Naive thymus-derived CD4-positive, alpha-beta T cell (primary cell): ENCODE measurements around the gene SLC37A1. TPM values are rescaled to one million over a fixed set of nuclear protein-coding genes. Genes with fewer than 3 reads are reported as not detected.

Source experiments
- ATAC-seq: fragments of 150-1000 bp; cut with Tn5 transposase; 2 replicates; pipeline ENCODE4 v1.10.0; 2021; ENCODE audit warnings: mild to moderate bottlenecking, moderate library complexity
- CTCF ChIA-PET: fragments of 350-600 bp; sonication (Branson Sonifier 250); formaldehyde crosslinking; loops from one replicate; lab custom pipeline; 2021; ENCODE audit warnings: antibody characterized with exemption; lab: Charles Lee
- POLR2A ChIA-PET: fragments of 350-600 bp; sonication (Branson Sonifier 250); formaldehyde crosslinking; loops from one replicate; lab custom pipeline; 2021; ENCODE audit warnings: antibody characterized with exemption, inconsistent platforms; lab: Charles Lee
- DNase-seq, 9 donors: peaks; one replicate each; pipeline versions ENCODE4 v3.0.0 to v3.0.0-alpha.2; 2020 to 2022; ENCODE audit warnings: mixed read lengths in 1 of 9
- H3K27ac ChIP-seq: one replicate; pipeline ENCODE4 v1.7.0; 2013; ENCODE audit warnings: mild to moderate bottlenecking, low read depth, low read length, moderate library complexity
- H3K27me3 ChIP-seq, 2 donors: one replicate each; pipeline ENCODE4 v1.7.0; 2013; ENCODE audit warnings: low read length in 2 of 2, mild to moderate bottlenecking in 2 of 2, moderate library complexity in 2 of 2; ENCODE audit not compliant: control insufficient read depth in 2 of 2, insufficient read depth in 2 of 2
- H3K36me3 ChIP-seq, 3 experiments: 1 replicate in 2 of 3; 2 replicates in 1 of 3; pipeline ENCODE4 v1.7.0; 2013; ENCODE audit warnings: low read length in 3 of 3, mild to moderate bottlenecking in 3 of 3, moderate library complexity in 1 of 3; ENCODE audit not compliant: insufficient read depth in 3 of 3, control insufficient read depth in 2 of 3
- H3K4me1 ChIP-seq, 2 donors: one replicate each; pipeline ENCODE4 v1.7.0; 2013; ENCODE audit warnings: low read length in 2 of 2, mild to moderate bottlenecking in 2 of 2, moderate library complexity in 1 of 2; ENCODE audit not compliant: control insufficient read depth in 2 of 2, insufficient read depth in 2 of 2
- H3K4me3 ChIP-seq: 2 replicates; pipeline ENCODE4 v1.7.0; 2013; ENCODE audit warnings: mild to moderate bottlenecking, low read length
- H3K9me3 ChIP-seq, 3 experiments: 1 replicate in 2 of 3; 2 replicates in 1 of 3; pipeline ENCODE4 v1.7.0; 2013; ENCODE audit warnings: low read length in 3 of 3; ENCODE audit not compliant: control insufficient read depth in 2 of 3
- H3K27ac Mint-ChIP-seq, 9 donors: one replicate each; pipeline ENCODE4 v1.8.0; 2020 to 2022; ENCODE audit warnings: mixed read lengths in 9 of 9, mild to moderate bottlenecking in 8 of 9, moderate library complexity in 5 of 9, inconsistent platforms in 2 of 9
- H3K27me3 Mint-ChIP-seq, 5 donors: one replicate each; pipeline ENCODE4 v1.8.0; 2021 to 2022; ENCODE audit warnings: mixed read lengths in 5 of 5, mild to moderate bottlenecking in 1 of 5
- H3K36me3 Mint-ChIP-seq, 5 donors: one replicate each; pipeline ENCODE4 v1.8.0; 2020 to 2022; ENCODE audit warnings: mixed read lengths in 5 of 5, mild to moderate bottlenecking in 3 of 5, inconsistent platforms in 1 of 5
- H3K4me1 Mint-ChIP-seq, 7 donors: one replicate each; pipeline ENCODE4 v1.8.0; 2020 to 2022; ENCODE audit warnings: mixed read lengths in 7 of 7, mild to moderate bottlenecking in 3 of 7, inconsistent platforms in 1 of 7
- H3K4me3 Mint-ChIP-seq, 10 donors: one replicate each; pipeline ENCODE4 v1.8.0; 2020 to 2022; ENCODE audit warnings: mild to moderate bottlenecking in 10 of 10, mixed read lengths in 10 of 10, moderate library complexity in 6 of 10, inconsistent platforms in 2 of 10
- H3K9me3 Mint-ChIP-seq, 11 donors: one replicate each; pipeline ENCODE4 v1.8.0; 2020 to 2022; ENCODE audit warnings: mixed read lengths in 11 of 11, mild to moderate bottlenecking in 4 of 11, inconsistent platforms in 1 of 11, moderate library complexity in 1 of 11
- intact Hi-C, 2 donors: fragments of 100-400 bp; cut with micrococcal nuclease; formaldehyde crosslinking; loops; one replicate each; pipeline ENCODE4 v1.15.1; 2023
- polyA plus RNA-seq, 2 donors: library from polyadenylated mRNA; unstranded; fragments of 300-500 nt; fragmentation: Illumina TruSeq; gene quantifications; one replicate each; pipeline ENCODE4 v1.2.3, GENCODE V29; 2021
- total RNA-seq, 6 experiments: library from RNA in 5 of 6; stranded (reverse) in 5 of 6; gene quantifications; 1 replicate in 5 of 6; 2 replicates in 1 of 6; pipeline ENCODE4 v1.2.3 and lab custom pipeline; 2021 to 2026

SLC37A1 gene
- total and polyA plus RNA-seq, 7 experiments from 2014 or later, result 4.4 to 23.2 (median 15.8) TPM

- Mint-ChIP-seq H3K27me3 (no peaks in the 10 kb centered on the region), H3K36me3 (peaks cover 4 to 48% (median 18%) of the 10 kb centered on the region in 5 donors), H3K4me3 (no peak overlapping the region), H3K4me1 (peaks cover 0 to 5% (median 0%) of the 10 kb centered on the region in 7 donors), H3K9me3 (no peaks in the 10 kb centered on the region), H3K27ac (peak overlapping the region in 1 of 9 donors; percentile 9)
- Histone ChIP-seq H3K36me3 (peaks cover 4 to 76% (median 5%) of the 10 kb centered on the region in 3 experiments), H3K4me3 (no peak overlapping the region), H3K9me3 (no peaks in the 10 kb centered on the region), H3K27ac (no peak overlapping the region), H3K4me1 (no peaks in the 10 kb centered on the region), H3K27me3 (no peaks in the 10 kb centered on the region)
- DNase-seq, result no peak
- POLR2A ChIA-PET, result no interaction called here
- intact Hi-C loops, result no loop called here
- CTCF ChIA-PET, result no interaction called here
- ATAC-seq, result no peak
Measured at GRCh38 chr21:42561762-42562650, 48.4 kb downstream of the SLC37A1 start.

GRCh38 chr21:42562816-42563215, 49.2 kb downstream of the SLC37A1 start:
- no peaks in the 10 kb centered on the region for H3K27me3 Mint-ChIP-seq
- H3K9me3 Mint-ChIP-seq, result no peaks in the 10 kb centered on the region
- H3K4me3 Mint-ChIP-seq, result no peak overlapping the region
- H3K4me1 Mint-ChIP-seq, result peaks cover 0 to 5% (median 0%) of the 10 kb centered on the region in 7 donors
- H3K4me1 ChIP-seq, result no peaks in the 10 kb centered on the region
- DNase-seq (no peak), ATAC-seq (no peak)
- intact Hi-C loops, result no loop called here
- H3K27me3 ChIP-seq, result no peaks in the 10 kb centered on the region
- peak overlapping the region in 1 of 9 donors; percentile 42 for H3K27ac Mint-ChIP-seq
- H3K9me3 ChIP-seq, result no peaks in the 10 kb centered on the region
- CTCF ChIA-PET, result no interaction called here
- POLR2A ChIA-PET, result no interaction called here
- H3K4me3 ChIP-seq, result no peak overlapping the region
- H3K27ac ChIP-seq, result no peak overlapping the region
- peaks cover 4 to 75% (median 5%) of the 10 kb centered on the region in 3 experiments for H3K36me3 ChIP-seq
- H3K36me3 Mint-ChIP-seq, result peaks cover 4 to 50% (median 23%) of the 10 kb centered on the region in 5 donors

- no peak for ATAC-seq
- Histone ChIP-seq H3K4me3 (no peak overlapping the region), H3K27me3 (no peaks in the 10 kb centered on the region), H3K4me1 (no peaks in the 10 kb centered on the region), H3K9me3 (no peaks in the 10 kb centered on the region), H3K27ac (no peak overlapping the region), H3K36me3 (peaks cover 4 to 76% (median 5%) of the 10 kb centered on the region in 3 experiments)
- Mint-ChIP-seq H3K4me1 (peaks cover 0 to 5% (median 0%) of the 10 kb centered on the region in 7 donors), H3K4me3 (no peak overlapping the region), H3K27me3 (no peaks in the 10 kb centered on the region), H3K36me3 (peaks cover 4 to 51% (median 26%) of the 10 kb centered on the region in 5 donors), H3K27ac (peak overlapping the region in 1 of 9 donors; percentile 42), H3K9me3 (no peaks in the 10 kb centered on the region)
- intact Hi-C loops, result no loop called here
- CTCF ChIA-PET, result no interaction called here
- no peak for DNase-seq
- POLR2A ChIA-PET, result no interaction called here
Measured at GRCh38 chr21:42563261-42563660, 49.6 kb downstream of the SLC37A1 start.

- H3K9me3 ChIP-seq, result no peaks in the 10 kb centered on the region
- Mint-ChIP-seq H3K36me3 (peaks cover 4 to 56% (median 26%) of the 10 kb centered on the region in 5 donors), H3K27me3 (no peaks in the 10 kb centered on the region), H3K27ac (no peak overlapping the region), H3K4me3 (no peak overlapping the region), H3K9me3 (no peaks in the 10 kb centered on the region), H3K4me1 (peaks cover 0 to 5% (median 0%) of the 10 kb centered on the region in 7 donors)
- no peak overlapping the region for H3K27ac ChIP-seq
- ATAC-seq (no peak), DNase-seq (no peak)
- H3K4me1 ChIP-seq, result no peaks in the 10 kb centered on the region
- ChIA-PET CTCF (no interaction called here), POLR2A (no interaction called here)
- H3K36me3 ChIP-seq, result peaks cover 4 to 78% (median 5%) of the 10 kb centered on the region in 3 experiments
- intact Hi-C loops, result no loop called here
- H3K4me3 ChIP-seq, result no peak overlapping the region
- H3K27me3 ChIP-seq, result no peaks in the 10 kb centered on the region
Measured at GRCh38 chr21:42563686-42564085, 50.0 kb downstream of the SLC37A1 start.

DNA sequence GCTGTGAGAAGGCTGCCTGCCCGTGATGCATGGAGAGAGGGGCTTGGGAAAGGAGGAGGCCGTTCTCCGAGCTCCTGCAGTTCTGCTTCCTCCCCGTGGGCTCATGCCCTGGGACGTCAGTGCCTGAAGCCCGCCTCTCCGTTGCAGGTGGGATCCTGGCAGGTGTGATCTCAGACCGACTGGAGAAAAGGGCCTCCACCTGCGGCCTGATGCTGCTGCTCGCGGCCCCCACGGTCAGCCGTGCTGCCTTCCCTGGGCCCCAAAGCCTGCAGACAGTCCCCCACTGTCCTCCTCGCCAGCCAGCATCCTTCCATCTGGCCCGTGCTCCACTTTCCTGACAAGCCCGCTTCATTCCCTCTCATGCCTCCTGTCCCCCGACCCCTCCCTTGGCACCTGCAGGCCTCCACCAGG, 50.9 kb downstream of the SLC37A1 start:
- DNase-seq, result no peak
- Mint-ChIP-seq H3K9me3 (no peaks in the 10 kb centered on the region), H3K36me3 (peaks cover 4 to 62% (median 26%) of the 10 kb centered on the region in 5 donors), H3K4me3 (no peak overlapping the region), H3K4me1 (peaks cover 0 to 5% (median 0%) of the 10 kb centered on the region in 7 donors), H3K27me3 (no peaks in the 10 kb centered on the region), H3K27ac (no peak overlapping the region)
- ChIA-PET CTCF (no interaction called here), POLR2A (no interaction called here)
- Histone ChIP-seq H3K9me3 (no peaks in the 10 kb centered on the region), H3K4me3 (no peak overlapping the region), H3K27me3 (no peaks in the 10 kb centered on the region), H3K36me3 (peaks cover 4 to 80% (median 5%) of the 10 kb centered on the region in 3 experiments), H3K4me1 (no peaks in the 10 kb centered on the region), H3K27ac (no peak overlapping the region)
- no peak for ATAC-seq
- intact Hi-C loops, result no loop called here

GRCh38 chr21:42565206-42565810, 51.7 kb downstream of the SLC37A1 start:
- H3K36me3 Mint-ChIP-seq, result peaks cover 4 to 61% (median 22%) of the 10 kb centered on the region in 5 donors
- H3K9me3 Mint-ChIP-seq, result no peaks in the 10 kb centered on the region
- intact Hi-C loops, result no loop called here
- Histone ChIP-seq H3K27me3 (no peaks in the 10 kb centered on the region), H3K9me3 (no peaks in the 10 kb centered on the region), H3K36me3 (peaks cover 4 to 79% (median 5%) of the 10 kb centered on the region in 3 experiments), H3K4me3 (no peak overlapping the region), H3K27ac (no peak overlapping the region), H3K4me1 (no peaks in the 10 kb centered on the region)
- peaks cover 0 to 5% (median 0%) of the 10 kb centered on the region in 7 donors for H3K4me1 Mint-ChIP-seq
- no peaks in the 10 kb centered on the region for H3K27me3 Mint-ChIP-seq
- no peak overlapping the region for H3K4me3 Mint-ChIP-seq
- ChIA-PET CTCF (no interaction called here), POLR2A (no interaction called here)
- H3K27ac Mint-ChIP-seq, result no peak overlapping the region
- no peak for DNase-seq
- no peak for ATAC-seq
